ENCODE data around the gene ACAD8.
"Not testable (repeated sequence)": the region's sequence is repeated elsewhere in the genome, so short reads cannot be mapped to it uniquely, and the experiment has no call there.

The ACAD8 gene

DNA sequence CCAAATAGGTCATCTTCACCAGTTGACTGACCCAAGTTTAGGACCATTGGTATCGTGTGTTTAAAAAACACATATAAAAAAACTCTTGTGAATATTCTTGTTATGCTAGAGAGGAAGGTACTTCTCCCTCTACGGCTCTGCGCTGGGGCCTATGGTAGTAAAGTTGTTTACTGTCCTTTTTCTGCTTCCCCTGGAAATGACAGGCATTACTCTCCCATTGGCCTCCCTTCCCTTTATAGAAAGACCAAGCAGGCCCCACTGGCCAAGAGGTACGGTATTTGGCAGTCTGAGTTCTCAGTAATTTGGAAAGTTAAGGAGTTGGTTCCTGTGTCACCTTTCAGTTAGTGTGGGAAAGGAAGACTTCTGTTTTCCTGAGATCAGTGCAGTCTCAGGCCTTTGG lies 6.7 kb upstream of the ACAD8 start:
- Mint-ChIP-seq H3K9me3 (no peaks in the 10 kb centered on the region), H3K4me3 (no peak overlapping the region), H3K27me3 (no peaks in the 10 kb centered on the region), H3K27ac (peak overlapping the region; percentile 51), H3K4me1 (peaks cover 14% of the 10 kb centered on the region), H3K36me3 (peaks cover 44% of the 10 kb centered on the region)
- CTCF ChIA-PET: no interaction called here
- DNase-seq: no peak

DNA sequence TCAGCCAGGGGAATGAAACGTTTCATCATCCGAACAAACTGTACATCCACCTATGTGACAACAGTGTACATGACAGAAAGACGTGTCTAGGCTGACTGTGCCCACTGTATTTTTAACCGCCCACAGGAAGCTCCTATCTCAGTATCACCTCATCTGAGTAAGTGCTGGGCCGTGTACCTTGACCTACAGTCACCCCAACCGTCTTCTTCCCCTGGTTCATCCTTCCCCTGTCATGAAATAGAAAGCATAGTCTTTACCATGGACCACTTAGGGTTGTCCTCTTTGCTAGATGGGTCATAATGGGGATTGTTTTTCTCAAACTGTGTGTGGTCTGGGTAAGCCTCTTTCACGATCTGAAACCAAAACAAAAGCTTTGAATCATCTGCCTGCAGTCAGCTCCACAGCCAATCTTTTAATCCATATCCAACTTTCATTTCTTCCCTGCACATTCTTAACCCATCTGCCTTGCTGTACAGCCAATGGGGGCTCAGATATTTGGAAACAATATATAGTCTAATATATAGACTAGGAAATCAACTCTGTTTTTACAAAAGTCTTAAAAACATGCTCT lies 4.4 kb upstream of the ACAD8 start:
- CTCF ChIA-PET: interaction anchor here (1.1 to 2.0 kb wide), 3 partner anchors 13 to 27 kb away, joined by 3 to 7 read pairs (median 3); partner anchors contain the start of genes GLB1L3 and VPS26B
- Mint-ChIP-seq H3K27me3 (no peaks in the 10 kb centered on the region), H3K36me3 (peaks cover 32% of the 10 kb centered on the region), H3K9me3 (no peaks in the 10 kb centered on the region), H3K4me3 (no peak overlapping the region), H3K4me1 (peaks cover 26% of the 10 kb centered on the region), H3K27ac (peak overlapping the region; percentile 54)
- DNase-seq: no peak

DNA sequence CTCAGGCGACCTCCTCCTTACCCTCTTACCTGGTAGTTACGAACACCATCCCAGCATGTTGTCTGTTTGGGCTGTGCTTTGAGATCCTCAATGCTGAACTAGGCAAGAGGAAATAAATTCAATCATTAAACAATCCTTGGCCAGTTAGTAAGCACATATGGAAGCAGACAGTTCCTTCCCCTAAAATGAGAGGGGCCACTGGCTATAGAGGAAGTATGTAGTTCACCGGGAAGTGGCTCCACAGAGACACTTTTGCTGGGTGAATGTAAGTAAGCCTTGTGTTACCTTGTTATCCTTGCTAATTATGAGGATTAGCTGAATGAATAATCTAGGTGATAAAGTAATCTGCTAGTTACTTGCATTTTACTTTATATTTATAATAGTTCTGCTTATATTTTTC lies 3.1 kb upstream of the ACAD8 start:
- no peak for DNase-seq
- CTCF ChIA-PET: interaction anchor here (0.6 kb wide), 1 partner anchor 42 kb away, joined by 3 read pairs; no protein-coding TSS in a partner anchor
- H3K27ac Mint-ChIP-seq: no peak overlapping the region
- H3K4me3 Mint-ChIP-seq: no peak overlapping the region
- no peaks in the 10 kb centered on the region for H3K9me3 Mint-ChIP-seq
- peaks cover 24% of the 10 kb centered on the region for H3K36me3 Mint-ChIP-seq
- H3K4me1 Mint-ChIP-seq: peaks cover 38% of the 10 kb centered on the region
- no peaks in the 10 kb centered on the region for H3K27me3 Mint-ChIP-seq

DNA sequence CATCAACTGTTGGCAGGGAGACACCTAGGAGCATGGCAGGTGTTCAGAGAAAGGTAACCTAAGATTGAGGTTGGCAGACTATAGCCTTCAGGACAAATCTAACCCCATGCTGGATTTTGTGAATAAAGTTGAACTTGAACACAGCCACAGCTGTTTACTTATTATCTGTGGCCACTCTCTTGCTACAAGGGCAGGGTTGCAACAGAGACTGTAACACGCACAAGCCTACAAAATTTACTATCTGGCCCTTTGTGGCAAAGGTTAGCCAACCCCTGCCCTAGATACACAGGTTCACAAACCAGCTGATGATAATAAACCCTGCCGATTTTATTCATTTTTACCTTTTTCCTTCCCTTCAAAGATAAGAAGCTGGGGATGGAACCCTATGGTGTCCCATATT lies 2.7 kb upstream of the ACAD8 start:
- no peak for DNase-seq
- Mint-ChIP-seq H3K9me3 (no peaks in the 10 kb centered on the region), H3K4me1 (peaks cover 42% of the 10 kb centered on the region), H3K4me3 (no peak overlapping the region), H3K27ac (no peak overlapping the region), H3K36me3 (peaks cover 24% of the 10 kb centered on the region), H3K27me3 (no peaks in the 10 kb centered on the region)
- CTCF ChIA-PET: interaction anchor here (0.6 to 2.5 kb wide), 3 partner anchors 11 to 62 kb away, joined by 3 to 19 read pairs (median 3); no protein-coding TSS in a partner anchor

DNA sequence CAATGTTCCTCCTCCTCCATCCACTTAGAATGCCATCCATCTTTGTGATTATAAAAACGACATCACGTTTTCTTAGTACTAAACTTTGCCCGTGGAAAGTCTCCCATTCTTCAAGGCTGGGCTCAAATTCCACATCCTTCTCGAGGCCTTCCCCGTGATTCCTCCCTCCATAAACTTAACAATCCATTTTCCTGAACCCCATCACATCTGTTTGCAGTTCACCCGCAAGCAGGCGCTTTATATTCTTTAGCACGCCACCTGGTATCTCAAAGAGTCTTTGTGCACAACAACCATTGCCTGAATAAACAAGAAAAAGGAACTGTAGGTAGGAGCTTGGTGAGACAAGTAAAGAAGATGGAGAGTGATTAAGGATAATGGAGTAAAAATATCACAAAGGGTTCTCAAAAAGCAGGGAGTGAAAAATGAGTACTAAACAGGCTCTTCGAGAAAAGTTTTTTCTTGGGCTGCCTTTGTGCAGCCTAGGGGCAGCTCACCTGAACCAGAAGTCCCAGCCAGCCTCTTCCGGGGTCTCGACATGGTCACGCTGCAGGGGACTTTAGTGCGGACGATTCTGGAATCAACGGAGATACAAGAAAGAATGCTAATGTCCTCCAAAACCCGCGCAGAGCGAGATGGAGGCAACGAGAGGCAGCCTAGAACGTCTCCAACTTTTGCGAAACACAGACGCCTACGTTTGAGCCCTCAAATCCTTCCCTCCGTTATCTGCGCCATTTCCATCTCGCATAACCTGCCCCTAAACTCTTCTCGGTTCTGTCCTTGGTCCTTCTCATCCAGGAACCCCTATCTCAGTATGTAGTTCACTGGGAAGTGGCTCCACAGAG lies 801 bp upstream of the ACAD8 start:
- Mint-ChIP-seq H3K36me3 (peaks cover 23% of the 10 kb centered on the region), H3K27me3 (no peaks in the 10 kb centered on the region), H3K4me1 (peaks cover 44% of the 10 kb centered on the region), H3K27ac (peak overlapping the region; percentile 85), H3K4me3 (peak overlapping the region; percentile 94), H3K9me3 (no peaks in the 10 kb centered on the region)
- peak; percentile 49 for DNase-seq
- CTCF ChIA-PET: interaction anchor here (1.0 to 2.5 kb wide), 4 partner anchors 10 to 45 kb away, joined by 3 to 19 read pairs (median 3); no protein-coding TSS in a partner anchor

DNA sequence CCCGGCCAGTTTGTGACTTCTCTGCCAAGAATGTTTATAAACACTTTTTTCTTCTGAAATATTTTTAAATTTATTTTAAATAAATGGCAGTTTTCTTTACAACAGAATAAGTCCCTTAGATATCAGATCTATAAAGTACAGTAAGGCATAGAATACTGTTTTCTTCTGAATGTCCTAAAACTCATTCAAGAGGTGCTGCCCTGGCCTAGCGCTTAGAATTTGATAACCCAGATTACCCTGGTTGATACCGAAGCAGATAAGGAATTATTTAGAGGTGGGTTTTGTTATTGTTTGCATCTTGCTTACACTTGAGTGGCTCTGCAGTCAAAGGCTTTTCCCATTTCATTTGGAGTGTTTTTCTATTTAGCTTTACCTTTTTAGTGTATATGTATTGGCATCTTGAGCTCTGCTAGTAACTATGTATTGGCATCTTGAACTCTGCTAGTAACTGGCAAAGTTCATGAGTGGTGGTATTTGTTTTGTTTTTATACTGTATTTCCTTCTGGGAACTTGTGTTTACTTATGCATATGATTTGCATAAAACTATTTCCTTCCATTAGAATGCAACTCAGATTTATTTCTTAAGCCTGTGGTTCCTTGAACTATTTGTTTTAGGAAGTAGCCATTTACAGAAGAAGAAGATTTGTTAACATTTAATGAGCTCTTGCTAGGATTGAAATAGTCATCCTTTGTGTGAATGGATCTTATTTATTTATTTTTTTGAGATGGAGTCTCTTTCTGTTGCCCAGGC lies 1.2 kb downstream of the ACAD8 start:
- Mint-ChIP-seq H3K4me3 (peak overlapping the region; percentile 94), H3K27ac (no peak overlapping the region), H3K9me3 (no peaks in the 10 kb centered on the region), H3K4me1 (peaks cover 38% of the 10 kb centered on the region), H3K27me3 (no peaks in the 10 kb centered on the region), H3K36me3 (peaks cover 19% of the 10 kb centered on the region)
- no peak for DNase-seq
- CTCF ChIA-PET: interaction anchor here (1.0 to 1.3 kb wide), 3 partner anchors 7 to 22 kb away, joined by 3 to 6 read pairs (median 4); partner anchors contain the start of gene GLB1L3

DNA sequence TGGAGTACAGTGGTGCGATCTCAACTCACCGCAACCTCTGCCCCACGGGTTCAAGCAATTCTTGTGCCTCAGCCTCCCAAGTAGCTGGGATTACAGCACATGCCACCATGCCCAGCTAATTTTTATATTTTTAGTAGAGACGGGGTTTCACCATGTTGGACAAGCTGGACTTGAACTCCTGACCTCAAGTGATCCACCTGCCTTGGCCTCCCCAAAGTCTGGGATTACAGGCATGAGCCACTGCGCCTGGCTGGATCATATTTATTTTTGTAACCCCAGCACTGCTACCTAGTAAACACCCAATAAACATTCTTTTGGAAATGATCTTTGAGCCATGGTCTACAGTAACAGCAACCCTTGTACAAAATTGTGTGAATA lies 1.8 kb downstream of the ACAD8 start:
- H3K4me3 Mint-ChIP-seq: peak overlapping the region; percentile 51
- CTCF ChIA-PET: interaction anchor here (1.0 to 1.2 kb wide), 2 partner anchors 19 to 21 kb away, joined by 3 to 6 read pairs; partner anchors contain the start of gene GLB1L3

DNA sequence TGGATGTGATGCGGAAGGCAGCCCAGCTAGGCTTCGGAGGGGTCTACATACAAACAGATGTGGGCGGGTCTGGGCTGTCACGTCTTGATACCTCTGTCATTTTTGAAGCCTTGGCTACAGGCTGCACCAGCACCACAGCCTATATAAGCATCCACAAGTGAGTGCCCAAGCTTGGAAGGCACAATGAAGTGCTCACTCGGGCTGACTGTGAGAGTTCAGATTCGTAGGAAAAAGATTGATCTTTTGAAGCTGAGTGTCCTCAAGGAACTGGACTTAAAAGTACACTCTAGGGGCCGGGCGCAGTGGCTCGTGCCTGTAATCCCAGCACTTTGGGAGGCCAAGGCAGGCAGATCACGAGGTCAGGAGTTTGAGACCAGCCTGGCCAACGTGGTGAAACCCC lies 3.7 kb downstream of the ACAD8 start:
- CTCF ChIA-PET: no interaction called here
- H3K9me3 Mint-ChIP-seq: no peaks in the 10 kb centered on the region
- H3K27ac Mint-ChIP-seq: no peak overlapping the region
- H3K27me3 Mint-ChIP-seq: no peaks in the 10 kb centered on the region
- no peak overlapping the region for H3K4me3 Mint-ChIP-seq
- no peak for DNase-seq
- H3K4me1 Mint-ChIP-seq: peaks cover 42% of the 10 kb centered on the region
- H3K36me3 Mint-ChIP-seq: peaks cover 25% of the 10 kb centered on the region

More for the DNA sequence above, 1.8 kb downstream of the ACAD8 start:
- not testable (repeated sequence) for H3K27ac Mint-ChIP-seq, H3K27me3 Mint-ChIP-seq, H3K9me3 Mint-ChIP-seq, DNase-seq
- Mint-ChIP-seq H3K36me3 (peaks cover 21% of the 10 kb centered on the region), H3K4me1 (peaks cover 42% of the 10 kb centered on the region)

DNA sequence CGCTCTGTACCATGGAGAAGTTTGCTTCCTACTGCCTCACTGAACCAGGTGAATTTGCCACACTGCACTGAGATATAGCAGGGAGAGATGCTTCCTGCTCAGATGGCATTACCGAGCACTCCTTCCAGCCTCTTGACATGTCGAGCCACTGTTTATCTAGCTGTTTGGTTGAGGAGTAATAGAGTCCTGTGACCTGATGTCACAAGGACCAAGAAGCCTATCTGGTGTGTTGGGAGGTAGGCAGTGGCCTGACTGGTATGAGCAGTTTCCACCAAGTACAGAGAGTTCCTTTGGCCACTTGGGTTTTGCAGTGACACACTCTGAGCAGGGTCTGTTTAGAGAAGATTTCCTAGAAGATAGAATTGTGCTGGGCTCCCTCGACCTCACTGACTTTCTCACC lies 5.2 kb downstream of the ACAD8 start:
- peaks cover 26% of the 10 kb centered on the region for H3K36me3 Mint-ChIP-seq
- H3K9me3 Mint-ChIP-seq: no peaks in the 10 kb centered on the region
- CTCF ChIA-PET: no interaction called here
- no peaks in the 10 kb centered on the region for H3K27me3 Mint-ChIP-seq
- no peak overlapping the region for H3K4me3 Mint-ChIP-seq
- H3K27ac Mint-ChIP-seq: no peak overlapping the region
- no peak for DNase-seq
- H3K4me1 Mint-ChIP-seq: peaks cover 35% of the 10 kb centered on the region

DNA sequence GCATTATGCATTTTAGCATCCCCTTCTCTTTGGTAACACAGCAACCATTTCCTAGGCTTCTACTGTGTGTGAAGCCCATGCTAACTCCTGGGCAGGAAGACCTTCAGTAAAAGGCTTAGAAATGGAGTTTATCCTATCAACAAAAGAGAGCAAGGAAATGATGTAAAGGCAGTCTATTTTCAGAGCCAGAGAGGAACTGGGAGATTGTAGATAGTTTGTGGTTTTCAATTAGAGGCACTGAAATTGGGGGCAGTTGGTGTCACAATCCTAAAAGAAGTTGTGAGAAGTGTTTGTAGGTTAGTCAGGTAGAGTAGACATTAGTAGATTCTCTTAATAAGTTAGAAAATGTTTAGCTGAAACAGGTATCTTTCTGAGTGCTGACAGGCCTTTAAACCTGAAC lies 7.1 kb downstream of the ACAD8 start:
- CTCF ChIA-PET: interaction anchor here (1.4 to 7.0 kb wide), 5 partner anchors 9 to 54 kb away, joined by 3 to 68 read pairs (median 11); partner anchors contain the start of genes GLB1L3, NCAPD3 and VPS26B

DNA sequence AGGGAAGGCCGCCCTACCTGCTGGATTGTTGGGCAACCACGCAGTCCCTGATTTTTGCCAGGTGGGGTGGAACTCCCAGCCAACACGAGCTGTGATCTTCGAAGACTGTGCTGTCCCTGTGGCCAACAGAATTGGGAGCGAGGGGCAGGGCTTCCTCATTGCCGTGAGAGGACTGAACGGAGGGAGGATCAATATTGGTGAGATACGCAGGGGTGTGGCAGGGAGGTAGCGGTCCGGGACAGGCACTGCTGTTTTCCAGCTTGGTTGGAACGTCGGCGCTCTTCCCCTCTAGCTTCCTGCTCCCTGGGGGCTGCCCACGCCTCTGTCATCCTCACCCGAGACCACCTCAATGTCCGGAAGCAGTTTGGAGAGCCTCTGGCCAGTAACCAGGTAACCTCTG lies 7.6 kb downstream of the ACAD8 start:
- CTCF ChIA-PET: interaction anchor here (1.4 to 7.0 kb wide), 8 partner anchors 9 to 99 kb away, joined by 3 to 68 read pairs (median 10); partner anchors contain the start of genes GLB1L3, NCAPD3 and VPS26B

More for the DNA sequence above, 7.1 kb downstream of the ACAD8 start:
- no peak for DNase-seq
- no peak overlapping the region for H3K4me3 Mint-ChIP-seq
- no peaks in the 10 kb centered on the region for H3K9me3 Mint-ChIP-seq
- H3K36me3 Mint-ChIP-seq: peaks cover 28% of the 10 kb centered on the region
- peaks cover 19% of the 10 kb centered on the region for H3K4me1 Mint-ChIP-seq
- H3K27ac Mint-ChIP-seq: peak overlapping the region; percentile 46
- no peaks in the 10 kb centered on the region for H3K27me3 Mint-ChIP-seq

DNA sequence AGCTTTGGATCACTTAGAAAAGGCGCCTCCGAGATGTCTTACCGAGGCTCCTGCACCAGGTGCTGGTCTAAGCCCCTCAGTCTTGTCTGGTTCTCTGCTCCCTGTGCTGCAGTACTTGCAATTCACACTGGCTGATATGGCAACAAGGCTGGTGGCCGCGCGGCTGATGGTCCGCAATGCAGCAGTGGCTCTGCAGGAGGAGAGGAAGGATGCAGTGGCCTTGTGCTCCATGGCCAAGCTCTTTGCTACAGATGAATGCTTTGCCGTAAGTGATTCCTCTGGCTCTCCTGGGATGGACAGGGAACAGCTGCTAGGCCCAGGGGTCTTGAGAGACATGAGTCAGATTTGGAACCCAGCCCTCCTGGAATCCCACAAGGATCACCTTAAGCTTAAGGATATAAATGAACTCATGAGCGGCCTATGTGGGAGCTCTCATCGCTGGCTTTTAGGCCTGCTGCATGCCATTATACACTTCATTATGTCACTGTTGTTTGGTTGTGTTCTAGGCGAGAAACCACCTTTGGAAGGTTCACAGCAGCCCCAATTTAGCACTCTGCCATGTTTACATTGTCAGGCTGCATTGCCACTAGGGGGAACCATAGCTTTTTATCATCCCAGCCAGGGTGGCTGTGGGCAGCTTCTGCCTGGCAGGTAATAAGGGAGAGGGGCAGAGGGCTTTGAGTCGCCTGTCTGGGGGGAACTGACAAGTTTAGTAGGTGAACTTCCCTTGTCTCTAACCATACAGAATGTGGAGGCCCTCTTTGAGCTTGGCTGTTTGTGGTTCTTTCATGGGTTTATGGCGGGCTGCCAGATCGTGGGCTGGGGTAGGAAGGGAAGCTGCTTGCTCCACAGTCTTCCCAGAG lies 8.5 kb downstream of the ACAD8 start:
- CTCF ChIA-PET: interaction anchor here (1.0 to 7.0 kb wide), 15 partner anchors 8 to 98 kb away, joined by 3 to 68 read pairs (median 6); partner anchors contain the start of genes ACAD8, GLB1L3, NCAPD3 and VPS26B
- DNase-seq: peak; percentile 66
- Mint-ChIP-seq H3K27me3 (no peaks in the 10 kb centered on the region), H3K9me3 (no peaks in the 10 kb centered on the region), H3K4me3 (no peak overlapping the region), H3K36me3 (peaks cover 26% of the 10 kb centered on the region), H3K4me1 (peaks cover 22% of the 10 kb centered on the region), H3K27ac (no peak overlapping the region)

More for the DNA sequence above, 7.6 kb downstream of the ACAD8 start:
- H3K27me3 Mint-ChIP-seq: no peaks in the 10 kb centered on the region
- H3K27ac Mint-ChIP-seq: no peak overlapping the region
- peaks cover 27% of the 10 kb centered on the region for H3K36me3 Mint-ChIP-seq
- no peak overlapping the region for H3K4me3 Mint-ChIP-seq
- DNase-seq: no peak
- peaks cover 16% of the 10 kb centered on the region for H3K4me1 Mint-ChIP-seq
- no peaks in the 10 kb centered on the region for H3K9me3 Mint-ChIP-seq
